MV-4-11 (cell line): ENCODE measurements around the gene IFNG-AS1.

Experiments used
- DNase-seq: peaks from one replicate; lab custom pipeline; 2025; lab: John Stamatoyannopoulos, UW

IFNG-AS1 gene

DNA sequence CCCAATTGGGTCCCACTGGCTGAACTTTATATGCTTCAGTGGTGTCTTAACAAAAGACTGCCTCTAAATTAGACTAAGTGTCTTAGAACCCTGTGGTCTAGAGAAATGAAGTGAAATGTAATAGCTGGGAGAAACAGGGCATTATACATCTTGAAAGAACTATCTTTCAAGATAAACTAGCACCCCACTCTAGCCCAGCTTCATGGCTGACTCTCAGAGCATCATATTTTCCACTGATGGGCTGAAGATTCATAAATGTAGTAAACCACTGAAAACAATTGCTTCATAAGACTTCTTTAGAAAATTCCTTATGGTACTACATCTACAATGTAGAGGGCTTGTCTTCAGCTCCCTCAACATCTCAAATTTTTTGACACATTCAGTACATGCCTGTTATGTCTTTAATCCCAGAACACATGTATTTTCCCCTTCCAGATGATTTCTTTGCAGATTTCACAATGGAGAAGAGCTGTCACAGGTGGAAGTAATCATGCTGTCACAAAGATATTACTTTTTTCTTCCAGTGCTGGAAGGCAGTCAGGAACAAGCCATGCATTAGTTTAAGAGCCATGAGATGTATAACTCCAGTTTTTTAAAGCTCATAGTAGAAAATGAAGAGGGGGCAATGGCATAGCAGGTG, 48.5 kb downstream of the IFNG-AS1 start:
- no peak for DNase-seq

DNA sequence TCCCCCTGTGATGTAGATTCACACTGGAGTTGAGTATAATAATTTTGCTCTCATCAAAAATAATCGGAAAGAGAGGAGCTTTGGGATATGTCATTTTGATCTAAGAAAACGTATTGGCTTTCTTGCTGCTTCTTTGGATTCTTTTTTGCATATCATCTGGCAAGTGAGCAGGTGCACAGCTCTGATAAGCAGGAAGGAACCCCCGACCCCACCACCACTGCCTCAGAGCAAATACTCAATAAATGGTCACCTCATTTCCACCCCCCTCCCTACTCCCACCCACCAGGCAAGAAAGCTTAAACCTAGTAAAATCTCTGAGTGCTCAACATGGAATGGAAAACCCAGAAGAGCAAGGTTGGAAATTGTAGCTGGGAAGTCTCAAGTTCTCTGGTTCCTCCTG, 49.4 kb downstream of the IFNG-AS1 start:
- no peak for DNase-seq

- DNase-seq: peak; percentile 55
Measured at GRCh38 chr12:68040450-68041075, 51.3 kb downstream of the IFNG-AS1 start.

DNA sequence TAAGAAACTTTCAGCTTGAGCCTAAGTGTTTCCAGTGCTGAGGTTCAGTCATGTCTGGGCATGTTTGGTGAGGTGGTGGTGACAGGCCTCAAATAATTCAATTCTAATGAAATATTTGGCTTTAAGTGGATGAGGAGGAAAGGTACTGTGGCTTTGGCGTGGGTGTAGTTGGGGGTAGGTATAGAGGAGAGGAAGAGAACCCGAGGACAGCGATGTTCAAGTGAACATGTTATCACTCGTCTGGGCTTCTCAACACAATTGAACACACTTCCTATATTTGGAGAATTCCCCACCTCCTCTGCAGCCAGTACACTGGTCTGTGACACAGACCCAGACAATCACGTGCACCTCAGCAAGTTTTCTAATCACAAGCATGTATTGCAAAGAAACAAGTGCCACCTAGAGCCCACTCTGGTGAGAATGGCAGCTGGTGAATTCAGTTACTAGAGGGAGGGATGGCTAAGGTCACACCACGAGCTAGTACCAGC, 53.0 kb downstream of the IFNG-AS1 start:
- peak; percentile 38 for DNase-seq

DNA sequence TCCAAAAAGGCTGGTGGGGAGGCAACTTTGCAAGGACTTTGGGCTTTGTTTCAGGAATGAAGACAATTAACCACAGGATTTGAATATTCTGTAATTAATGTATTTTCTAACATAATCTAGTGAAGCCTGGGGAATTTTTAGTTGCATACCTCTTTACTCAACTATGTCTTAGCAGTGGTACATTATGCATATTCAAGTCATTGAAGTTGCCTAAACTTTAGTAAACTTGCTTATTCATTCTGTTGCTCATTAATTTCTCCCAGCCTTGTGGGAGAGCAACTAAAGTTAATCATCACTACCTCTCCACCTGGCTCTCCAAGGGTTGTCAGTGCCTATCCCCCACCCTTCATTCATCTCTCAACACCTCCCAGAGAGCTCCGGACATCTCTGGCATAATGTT, 54.2 kb downstream of the IFNG-AS1 start:
- no peak for DNase-seq

- no peak for DNase-seq
Measured at GRCh38 chr12:68048648-68049297, 59.5 kb downstream of the IFNG-AS1 start.

GRCh38 chr12:68056300-68056699, 67.1 kb downstream of the IFNG-AS1 start:
- DNase-seq: no peak

- no peak for DNase-seq
Measured at GRCh38 chr12:68063900-68064590, 74.8 kb downstream of the IFNG-AS1 start.

- DNase-seq: no peak
Measured at GRCh38 chr12:68065163-68065562, 75.9 kb downstream of the IFNG-AS1 start.

DNA sequence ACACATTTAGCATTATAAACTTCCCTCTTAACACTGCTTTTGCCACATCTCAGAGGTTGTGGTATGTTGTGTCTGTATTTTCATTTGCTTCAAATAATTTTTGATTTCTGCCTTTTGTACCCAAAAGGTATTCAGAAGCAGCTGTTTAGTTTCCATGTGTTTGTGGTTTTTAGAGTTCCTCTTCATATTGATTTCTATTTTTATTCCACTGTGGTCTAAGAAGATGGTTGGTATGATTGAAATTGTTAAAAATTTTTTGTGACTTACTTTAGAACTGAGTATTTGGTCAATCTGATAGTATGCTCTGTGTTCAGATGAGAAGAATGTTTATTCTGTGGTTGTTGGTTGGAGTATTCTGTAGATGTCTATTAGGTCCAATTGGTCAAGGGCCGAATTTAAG, 76.4 kb downstream of the IFNG-AS1 start:
- peak; percentile 14 for DNase-seq

- no peak for DNase-seq
Measured at GRCh38 chr12:68067762-68068376, 78.6 kb downstream of the IFNG-AS1 start.

GRCh38 chr12:68069275-68069674, 80.0 kb downstream of the IFNG-AS1 start:
- no peak for DNase-seq
